ENCODE measurements around the gene DIAPH2. TPM values are rescaled to one million over a fixed set of nuclear protein-coding genes. Genes with fewer than 3 reads are reported as not detected.

DIAPH2 gene
- total RNA-seq, 1 experiment from 2014 or later = 15.9 TPM

DNA sequence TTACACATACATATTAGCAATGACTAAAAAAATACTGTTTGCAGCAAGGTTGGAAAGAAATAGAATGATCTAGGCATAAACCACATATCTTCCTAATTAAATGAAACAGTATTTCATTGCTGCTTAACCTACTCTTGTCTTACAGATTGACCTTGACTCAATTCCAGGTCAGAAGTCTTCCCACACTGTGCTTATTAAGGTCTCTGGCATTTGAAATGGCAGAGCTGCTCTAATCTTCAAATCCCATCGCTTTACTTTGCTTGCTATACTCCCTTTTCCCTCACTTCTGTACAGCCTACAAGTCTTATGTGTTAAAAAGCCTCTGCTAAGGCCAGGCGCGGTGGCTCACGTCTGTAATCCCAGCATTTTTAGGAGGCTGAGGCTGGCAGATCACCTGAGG is 623.5 kb downstream of the DIAPH2 start:
- no peak for ATAC-seq
- ChIA-PET POLR2A (no interaction called here), CTCF (no interaction called here)
- Mint-ChIP-seq H3K27ac (no peak overlapping the region), H3K4me1 (peaks cover 25% of the 10 kb centered on the region), H3K36me3 (no peaks in the 10 kb centered on the region), H3K9me3 (no peaks in the 10 kb centered on the region), H3K4me3 (no peak overlapping the region), H3K27me3 (ENCODE audit: low read depth) (no peaks in the 10 kb centered on the region)
- TF ChIP-seq, protein P1, sequence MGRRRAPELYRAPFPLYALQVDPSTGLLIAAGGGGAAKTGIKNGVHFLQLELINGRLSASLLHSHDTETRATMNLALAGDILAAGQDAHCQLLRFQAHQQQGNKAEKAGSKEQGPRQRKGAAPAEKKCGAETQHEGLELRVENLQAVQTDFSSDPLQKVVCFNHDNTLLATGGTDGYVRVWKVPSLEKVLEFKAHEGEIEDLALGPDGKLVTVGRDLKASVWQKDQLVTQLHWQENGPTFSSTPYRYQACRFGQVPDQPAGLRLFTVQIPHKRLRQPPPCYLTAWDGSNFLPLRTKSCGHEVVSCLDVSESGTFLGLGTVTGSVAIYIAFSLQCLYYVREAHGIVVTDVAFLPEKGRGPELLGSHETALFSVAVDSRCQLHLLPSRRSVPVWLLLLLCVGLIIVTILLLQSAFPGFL (CRISPR knock-in tag; IDR thresholded peaks at IDR 0.05; ENCODE audit: borderline replicate concordance) = no peak
- no peak for TF ChIP-seq TEAD1 (CRISPR knock-in tag; IDR thresholded peaks at IDR 0.05)
- TF ChIP-seq, protein P2, sequence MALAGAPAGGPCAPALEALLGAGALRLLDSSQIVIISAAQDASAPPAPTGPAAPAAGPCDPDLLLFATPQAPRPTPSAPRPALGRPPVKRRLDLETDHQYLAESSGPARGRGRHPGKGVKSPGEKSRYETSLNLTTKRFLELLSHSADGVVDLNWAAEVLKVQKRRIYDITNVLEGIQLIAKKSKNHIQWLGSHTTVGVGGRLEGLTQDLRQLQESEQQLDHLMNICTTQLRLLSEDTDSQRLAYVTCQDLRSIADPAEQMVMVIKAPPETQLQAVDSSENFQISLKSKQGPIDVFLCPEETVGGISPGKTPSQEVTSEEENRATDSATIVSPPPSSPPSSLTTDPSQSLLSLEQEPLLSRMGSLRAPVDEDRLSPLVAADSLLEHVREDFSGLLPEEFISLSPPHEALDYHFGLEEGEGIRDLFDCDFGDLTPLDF (CRISPR knock-in tag; IDR thresholded peaks at IDR 0.05) = no peak
- TF ChIP-seq TCF7 (CRISPR knock-in tag; IDR thresholded peaks at IDR 0.05; ENCODE audit: low read depth) = no peak
- no peak for DNase-seq (ENCODE audit: low spot score)

DNA sequence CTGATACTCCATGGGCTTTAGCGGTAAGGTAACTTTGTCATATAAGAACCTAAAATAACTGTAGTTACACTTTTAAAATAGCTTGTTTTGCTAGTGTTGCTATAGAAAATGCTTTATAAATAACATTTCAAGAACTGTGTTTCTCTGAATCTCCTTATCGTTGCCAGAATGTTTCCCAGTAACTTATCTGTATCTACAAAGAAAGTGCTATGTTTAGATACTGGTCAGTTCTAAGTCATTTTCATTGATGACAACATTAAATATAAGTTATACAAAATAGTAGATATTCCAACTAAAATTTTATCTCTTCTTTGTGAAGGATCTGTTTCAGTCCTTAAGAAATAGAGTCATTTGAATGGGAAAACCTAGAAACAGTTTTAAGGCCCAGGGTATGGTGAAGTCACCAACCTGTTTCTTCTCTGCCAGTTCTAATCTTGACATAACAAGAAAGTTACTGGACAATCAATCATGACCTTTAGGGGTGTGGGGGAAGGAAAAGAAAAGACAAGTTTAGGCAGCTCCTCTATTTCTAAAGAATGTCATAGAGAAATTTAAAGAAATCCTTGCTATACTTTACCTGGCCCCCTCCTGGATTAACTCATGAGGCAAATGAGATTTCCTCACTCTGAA is 625.0 kb downstream of the DIAPH2 start:
- peak overlapping the region; percentile 84; the same call in 1 of the 2 replicates for H3K4me3 Mint-ChIP-seq
- H3K36me3 Mint-ChIP-seq = no peaks in the 10 kb centered on the region; the same call in 1 of the 2 replicates
- no peak for ATAC-seq
- H3K4me1 Mint-ChIP-seq = peaks cover 26% of the 10 kb centered on the region
- TF ChIP-seq FOXJ3 (CRISPR knock-in tag; IDR thresholded peaks at IDR 0.05; ENCODE audit: borderline replicate concordance) (no peak), NR2C2 (CRISPR knock-in tag; IDR thresholded peaks at IDR 0.05) (no peak), ESRRA (CRISPR knock-in tag; IDR thresholded peaks at IDR 0.05; ENCODE audit: borderline replicate concordance) (no peak), CREM (CRISPR knock-in tag; IDR thresholded peaks at IDR 0.05) (no peak), SMAD4 (CRISPR knock-in tag; IDR thresholded peaks at IDR 0.05) (no peak), JAZF1 (CRISPR knock-in tag; IDR thresholded peaks at IDR 0.05) (no peak)
- TF ChIP-seq, protein P3, sequence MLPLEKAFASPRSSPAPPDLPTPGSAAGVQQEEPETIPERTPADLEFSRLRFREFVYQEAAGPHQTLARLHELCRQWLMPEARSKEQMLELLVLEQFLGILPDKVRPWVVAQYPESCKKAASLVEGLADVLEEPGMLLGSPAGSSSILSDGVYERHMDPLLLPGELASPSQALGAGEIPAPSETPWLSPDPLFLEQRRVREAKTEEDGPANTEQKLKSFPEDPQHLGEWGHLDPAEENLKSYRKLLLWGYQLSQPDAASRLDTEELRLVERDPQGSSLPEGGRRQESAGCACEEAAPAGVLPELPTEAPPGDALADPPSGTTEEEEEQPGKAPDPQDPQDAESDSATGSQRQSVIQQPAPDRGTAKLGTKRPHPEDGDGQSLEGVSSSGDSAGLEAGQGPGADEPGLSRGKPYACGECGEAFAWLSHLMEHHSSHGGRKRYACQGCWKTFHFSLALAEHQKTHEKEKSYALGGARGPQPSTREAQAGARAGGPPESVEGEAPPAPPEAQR (CRISPR knock-in tag; IDR thresholded peaks at IDR 0.05) = no peak
- TF ChIP-seq, protein P4, sequence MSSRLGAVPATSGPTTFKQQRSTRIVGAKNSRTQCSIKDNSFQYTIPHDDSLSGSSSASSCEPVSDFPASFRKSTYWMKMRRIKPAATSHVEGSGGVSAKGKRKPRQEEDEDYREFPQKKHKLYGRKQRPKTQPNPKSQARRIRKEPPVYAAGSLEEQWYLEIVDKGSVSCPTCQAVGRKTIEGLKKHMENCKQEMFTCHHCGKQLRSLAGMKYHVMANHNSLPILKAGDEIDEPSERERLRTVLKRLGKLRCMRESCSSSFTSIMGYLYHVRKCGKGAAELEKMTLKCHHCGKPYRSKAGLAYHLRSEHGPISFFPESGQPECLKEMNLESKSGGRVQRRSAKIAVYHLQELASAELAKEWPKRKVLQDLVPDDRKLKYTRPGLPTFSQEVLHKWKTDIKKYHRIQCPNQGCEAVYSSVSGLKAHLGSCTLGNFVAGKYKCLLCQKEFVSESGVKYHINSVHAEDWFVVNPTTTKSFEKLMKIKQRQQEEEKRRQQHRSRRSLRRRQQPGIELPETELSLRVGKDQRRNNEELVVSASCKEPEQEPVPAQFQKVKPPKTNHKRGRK (CRISPR knock-in tag; IDR thresholded peaks at IDR 0.05; ENCODE audit: borderline replicate concordance) = no peak
- TF ChIP-seq, protein P5, sequence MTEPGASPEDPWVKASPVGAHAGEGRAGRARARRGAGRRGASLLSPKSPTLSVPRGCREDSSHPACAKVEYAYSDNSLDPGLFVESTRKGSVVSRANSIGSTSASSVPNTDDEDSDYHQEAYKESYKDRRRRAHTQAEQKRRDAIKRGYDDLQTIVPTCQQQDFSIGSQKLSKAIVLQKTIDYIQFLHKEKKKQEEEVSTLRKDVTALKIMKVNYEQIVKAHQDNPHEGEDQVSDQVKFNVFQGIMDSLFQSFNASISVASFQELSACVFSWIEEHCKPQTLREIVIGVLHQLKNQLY (CRISPR knock-in tag; IDR thresholded peaks at IDR 0.05) = no peak
- TF ChIP-seq, protein P1 (CRISPR knock-in tag; IDR thresholded peaks at IDR 0.05; ENCODE audit: borderline replicate concordance) = no peak
- TF ChIP-seq, protein P6, sequence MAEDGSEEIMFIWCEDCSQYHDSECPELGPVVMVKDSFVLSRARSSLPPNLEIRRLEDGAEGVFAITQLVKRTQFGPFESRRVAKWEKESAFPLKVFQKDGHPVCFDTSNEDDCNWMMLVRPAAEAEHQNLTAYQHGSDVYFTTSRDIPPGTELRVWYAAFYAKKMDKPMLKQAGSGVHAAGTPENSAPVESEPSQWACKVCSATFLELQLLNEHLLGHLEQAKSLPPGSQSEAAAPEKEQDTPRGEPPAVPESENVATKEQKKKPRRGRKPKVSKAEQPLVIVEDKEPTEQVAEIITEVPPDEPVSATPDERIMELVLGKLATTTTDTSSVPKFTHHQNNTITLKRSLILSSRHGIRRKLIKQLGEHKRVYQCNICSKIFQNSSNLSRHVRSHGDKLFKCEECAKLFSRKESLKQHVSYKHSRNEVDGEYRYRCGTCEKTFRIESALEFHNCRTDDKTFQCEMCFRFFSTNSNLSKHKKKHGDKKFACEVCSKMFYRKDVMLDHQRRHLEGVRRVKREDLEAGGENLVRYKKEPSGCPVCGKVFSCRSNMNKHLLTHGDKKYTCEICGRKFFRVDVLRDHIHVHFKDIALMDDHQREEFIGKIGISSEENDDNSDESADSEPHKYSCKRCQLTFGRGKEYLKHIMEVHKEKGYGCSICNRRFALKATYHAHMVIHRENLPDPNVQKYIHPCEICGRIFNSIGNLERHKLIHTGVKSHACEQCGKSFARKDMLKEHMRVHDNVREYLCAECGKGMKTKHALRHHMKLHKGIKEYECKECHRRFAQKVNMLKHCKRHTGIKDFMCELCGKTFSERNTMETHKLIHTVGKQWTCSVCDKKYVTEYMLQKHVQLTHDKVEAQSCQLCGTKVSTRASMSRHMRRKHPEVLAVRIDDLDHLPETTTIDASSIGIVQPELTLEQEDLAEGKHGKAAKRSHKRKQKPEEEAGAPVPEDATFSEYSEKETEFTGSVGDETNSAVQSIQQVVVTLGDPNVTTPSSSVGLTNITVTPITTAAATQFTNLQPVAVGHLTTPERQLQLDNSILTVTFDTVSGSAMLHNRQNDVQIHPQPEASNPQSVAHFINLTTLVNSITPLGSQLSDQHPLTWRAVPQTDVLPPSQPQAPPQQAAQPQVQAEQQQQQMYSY (CRISPR knock-in tag; IDR thresholded peaks at IDR 0.05) = no peak
- ChIA-PET POLR2A (no interaction called here), CTCF (no interaction called here)
- peak overlapping the region; percentile 99 for H3K27ac Mint-ChIP-seq
- DNase-seq (ENCODE audit: low spot score) = no peak
- H3K27me3 Mint-ChIP-seq (ENCODE audit: low read depth) = no peaks in the 10 kb centered on the region
- no peaks in the 10 kb centered on the region for H3K9me3 Mint-ChIP-seq
